Fibroblast of skin of back (primary cell): ENCODE measurements around the gene STAB2.
"Not testable (repeated sequence)": the region's sequence is repeated elsewhere in the genome, so short reads cannot be mapped to it uniquely, and the experiment has no call there.

Experiments
- DNase-seq: peaks from one replicate; pipeline ENCODE4 v3.0.0-alpha.2; 2013

The STAB2 gene

GRCh38 chr12:103652808-103653207, 65.7 kb downstream of the STAB2 start:
- DNase-seq, result no peak

- DNase-seq, result not testable (repeated sequence)
Observed at GRCh38 chr12:103653568-103654173, 66.6 kb downstream of the STAB2 start.

- no peak for DNase-seq
Observed at GRCh38 chr12:103654816-103655215, 67.7 kb downstream of the STAB2 start.

- DNase-seq, result no peak
Observed at GRCh38 chr12:103656291-103656690, 69.2 kb downstream of the STAB2 start.

- no peak for DNase-seq
Observed at GRCh38 chr12:103657331-103657730, 70.3 kb downstream of the STAB2 start.

GRCh38 chr12:103664626-103665025, 77.6 kb downstream of the STAB2 start:
- no peak for DNase-seq

GRCh38 chr12:103665971-103666370, 78.9 kb downstream of the STAB2 start:
- no peak for DNase-seq

GRCh38 chr12:103667125-103667524, 80.1 kb downstream of the STAB2 start:
- no peak for DNase-seq

GRCh38 chr12:103668520-103668919, 81.4 kb downstream of the STAB2 start:
- no peak for DNase-seq

- no peak for DNase-seq
Observed at GRCh38 chr12:103671367-103671766, 84.3 kb downstream of the STAB2 start.

GRCh38 chr12:103672401-103673119, 85.5 kb downstream of the STAB2 start:
- DNase-seq, result no peak

GRCh38 chr12:103673487-103673886, 86.4 kb downstream of the STAB2 start:
- no peak for DNase-seq

- no peak for DNase-seq
Observed at GRCh38 chr12:103673891-103674375, 86.9 kb downstream of the STAB2 start.

- no peak for DNase-seq
Observed at GRCh38 chr12:103676893-103677292, 89.8 kb downstream of the STAB2 start.

GRCh38 chr12:103677341-103677740, 90.3 kb downstream of the STAB2 start:
- no peak for DNase-seq

GRCh38 chr12:103677905-103678304, 90.8 kb downstream of the STAB2 start:
- DNase-seq, result no peak

GRCh38 chr12:103679421-103680170, 92.5 kb downstream of the STAB2 start:
- no peak for DNase-seq

- no peak for DNase-seq
Observed at GRCh38 chr12:103680591-103681141, 93.6 kb downstream of the STAB2 start.

GRCh38 chr12:103686026-103686425, 99.0 kb downstream of the STAB2 start:
- DNase-seq, result no peak

- DNase-seq, result no peak
Observed at GRCh38 chr12:103687253-103687652, 100.2 kb downstream of the STAB2 start.

GRCh38 chr12:103688376-103689063, 101.4 kb downstream of the STAB2 start:
- no peak for DNase-seq

- DNase-seq, result no peak
Observed at GRCh38 chr12:103690426-103690825, 103.4 kb downstream of the STAB2 start.

- DNase-seq, result no peak
Observed at GRCh38 chr12:103691063-103691462, 104.0 kb downstream of the STAB2 start.
